ENCODE data around the gene IL15. TPM values are rescaled to one million over a fixed set of nuclear protein-coding genes. Genes with fewer than 3 reads are reported as not detected.

Gene IL15
- total RNA-seq, 1 experiment from 2014 or later: 18.0 TPM

- Histone ChIP-seq H3K27me3 (no peaks in the 10 kb centered on the region), H3K27ac (peak overlapping the region; percentile 96), H3K4me1 (peaks cover 7% of the 10 kb centered on the region), H3K36me3 (no peaks in the 10 kb centered on the region), H3K4me3 (peak overlapping the region; percentile 89), H3K9me3 (replicated peaks) (no peaks in the 10 kb centered on the region)
- DNase-seq: peak in 1 of 2 experiments; percentile 20
These were observed 1.2 kb downstream of the IL15 start for GRCh38 chr4:141637565-141637964.

DNA sequence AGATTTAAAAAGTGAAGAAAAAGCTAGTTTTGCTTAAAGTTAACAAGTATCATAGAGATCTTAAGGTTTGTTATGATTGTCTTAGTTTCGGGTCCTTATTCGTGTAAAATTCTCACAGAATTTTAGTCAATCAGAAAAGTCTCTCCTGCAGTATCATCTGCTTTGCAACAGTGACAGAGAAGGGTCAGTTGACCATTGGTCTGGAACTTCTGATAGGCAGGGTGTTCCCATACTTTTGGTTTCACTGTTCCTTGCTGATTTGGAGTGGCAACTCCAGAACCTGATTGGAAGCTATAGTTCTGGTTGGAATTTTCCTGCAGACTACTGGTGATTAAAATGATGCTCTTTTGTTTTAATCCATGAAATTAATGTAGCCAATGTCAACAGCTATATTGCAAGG lies 1.8 kb downstream of the IL15 start:
- peak in 1 of 2 experiments; percentile 24 for DNase-seq
- Histone ChIP-seq H3K27me3 (no peaks in the 10 kb centered on the region), H3K4me3 (peak overlapping the region; percentile 89), H3K36me3 (no peaks in the 10 kb centered on the region), H3K9me3 (replicated peaks) (no peaks in the 10 kb centered on the region), H3K27ac (peak overlapping the region; percentile 96; the same call in 1 of the 2 replicates), H3K4me1 (peaks cover 13% of the 10 kb centered on the region)

DNA sequence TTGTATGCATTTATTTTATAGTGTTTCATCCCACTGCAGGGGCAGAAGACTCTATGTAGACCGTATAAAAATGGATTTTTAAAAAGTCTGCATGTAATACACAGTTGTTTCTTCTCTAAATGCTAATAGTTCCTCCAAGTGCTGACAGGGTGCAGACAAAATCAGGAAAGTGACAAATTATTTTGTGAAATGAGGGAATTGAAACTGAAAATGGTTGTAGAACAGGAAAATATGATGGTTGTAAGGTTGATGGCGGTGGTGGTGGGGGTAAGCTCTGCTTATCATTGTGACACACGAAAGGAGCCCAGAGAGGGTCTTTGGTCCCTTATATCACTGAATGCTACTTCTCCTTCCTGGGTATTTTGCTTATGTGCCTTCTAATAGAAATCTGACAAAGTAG lies 4.3 kb downstream of the IL15 start:
- Histone ChIP-seq H3K27me3 (no peaks in the 10 kb centered on the region), H3K36me3 (no peaks in the 10 kb centered on the region; the same call in 1 of the 2 replicates), H3K4me1 (peaks cover 28% of the 10 kb centered on the region), H3K4me3 (no peak overlapping the region), H3K27ac (no peak overlapping the region), H3K9me3 (replicated peaks) (0 out of 2 replicates have a peak, but pooled peaks cover 3% of the 10 kb centered on the region)
- no peak for DNase-seq

DNA sequence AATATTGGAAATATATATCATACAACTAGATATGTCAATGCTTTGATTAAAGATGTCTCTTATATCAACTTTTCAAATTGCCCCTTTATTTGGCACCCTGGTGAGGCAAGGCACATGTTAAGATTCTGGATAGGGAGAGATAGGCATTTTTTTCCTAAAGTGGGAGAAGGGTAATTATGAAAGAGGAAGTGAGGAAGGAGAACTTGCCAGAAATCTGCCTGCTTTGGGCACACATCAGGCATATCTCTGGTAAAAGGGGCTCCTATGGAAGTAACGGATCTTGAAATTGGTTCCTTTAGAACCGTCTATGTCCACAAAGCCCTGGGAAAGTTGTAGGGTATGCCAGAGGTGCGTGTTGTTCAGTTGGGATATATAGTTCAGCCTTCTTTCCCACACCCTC lies 5.7 kb downstream of the IL15 start:
- Histone ChIP-seq H3K9me3 (replicated peaks) (0 out of 2 replicates have a peak, but pooled peaks cover 3% of the 10 kb centered on the region), H3K36me3 (no peaks in the 10 kb centered on the region; the same call in 1 of the 2 replicates), H3K4me3 (no peak overlapping the region), H3K4me1 (peaks cover 34% of the 10 kb centered on the region), H3K27me3 (no peaks in the 10 kb centered on the region), H3K27ac (no peak overlapping the region)
- no peak for DNase-seq

DNA sequence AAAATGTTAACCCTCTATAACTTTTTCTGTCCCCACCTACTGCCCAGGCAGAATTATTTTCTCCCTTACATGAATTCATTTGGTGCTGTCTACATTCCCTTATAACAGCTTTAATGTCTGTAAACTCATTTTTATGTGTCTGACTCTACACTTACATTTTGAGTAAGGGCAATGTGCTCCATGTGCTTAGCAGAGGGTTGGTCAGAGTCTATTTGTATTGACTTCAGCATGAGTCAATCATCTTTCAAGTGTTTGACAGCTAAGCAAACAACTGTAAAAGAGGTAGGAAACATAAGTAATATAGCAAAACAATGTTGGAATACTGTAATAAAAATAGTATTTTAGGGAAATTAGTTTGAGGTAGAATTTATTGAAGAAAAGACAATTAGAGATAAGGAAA lies 6.3 kb downstream of the IL15 start:
- no peaks in the 10 kb centered on the region; the same call in 1 of the 2 replicates for H3K36me3 ChIP-seq
- peak overlapping the region; percentile 48; the same call in 1 of the 2 replicates for H3K27ac ChIP-seq
- DNase-seq: no peak
- H3K4me1 ChIP-seq: peaks cover 34% of the 10 kb centered on the region
- H3K9me3 ChIP-seq (replicated peaks): 0 out of 2 replicates have a peak, but pooled peaks cover 3% of the 10 kb centered on the region
- no peaks in the 10 kb centered on the region for H3K27me3 ChIP-seq
- H3K4me3 ChIP-seq: no peak overlapping the region

GRCh38 chr4:141643557-141643956 lies 7.2 kb downstream of the IL15 start:
- no peak overlapping the region for H3K4me3 ChIP-seq
- H3K9me3 ChIP-seq (replicated peaks): 0 out of 2 replicates have a peak, but pooled peaks cover 3% of the 10 kb centered on the region
- H3K36me3 ChIP-seq: no peaks in the 10 kb centered on the region; the same call in 1 of the 2 replicates
- peak overlapping the region; percentile 48 for H3K27ac ChIP-seq
- peaks cover 34% of the 10 kb centered on the region for H3K4me1 ChIP-seq
- no peaks in the 10 kb centered on the region for H3K27me3 ChIP-seq
- DNase-seq: peak in 1 of 2 experiments; percentile 39

DNA sequence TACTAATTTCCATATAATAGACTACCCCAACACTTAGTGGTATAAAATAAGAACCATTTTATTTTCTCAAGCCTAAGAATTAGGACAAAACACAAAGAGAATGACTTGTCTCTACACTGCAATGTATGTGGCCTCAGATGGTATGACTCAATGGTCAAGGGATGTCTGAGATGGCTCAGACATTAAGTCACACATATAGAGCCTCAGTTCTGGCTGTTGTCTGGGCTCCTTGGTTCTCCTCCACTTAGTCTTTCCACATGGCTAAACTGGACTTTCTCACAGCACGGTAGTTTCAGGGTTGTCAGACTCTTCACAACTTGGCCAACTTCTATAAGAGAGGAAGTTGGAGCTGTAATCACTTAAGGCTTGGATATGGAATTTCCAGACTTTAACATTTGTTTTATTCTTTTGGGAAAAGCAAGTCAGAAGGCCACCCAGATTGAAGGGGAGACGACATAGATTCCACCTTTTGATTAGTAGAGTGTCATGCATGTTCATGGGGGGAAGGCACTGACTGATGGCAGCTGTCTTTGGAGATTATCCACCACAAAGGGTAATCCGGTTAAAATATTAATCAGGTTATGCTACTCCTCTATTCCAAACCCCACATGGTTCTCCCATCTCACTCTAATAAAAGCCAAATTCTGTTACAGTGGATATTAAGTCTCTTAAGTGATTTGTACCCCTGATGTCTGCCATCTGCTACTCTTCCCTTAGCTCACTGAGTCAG lies 9.4 kb downstream of the IL15 start:
- H3K9me3 ChIP-seq (replicated peaks): 0 out of 2 replicates have a peak, but pooled peaks cover 3% of the 10 kb centered on the region
- peaks cover 30% of the 10 kb centered on the region for H3K4me1 ChIP-seq
- no peaks in the 10 kb centered on the region; the same call in 1 of the 2 replicates for H3K36me3 ChIP-seq
- DNase-seq: peak in 1 of 2 experiments; percentile 22
- no peak overlapping the region for H3K4me3 ChIP-seq
- H3K27ac ChIP-seq: peak overlapping the region; percentile 67
- no peaks in the 10 kb centered on the region for H3K27me3 ChIP-seq

GRCh38 chr4:141646969-141647368 lies 10.6 kb downstream of the IL15 start:
- H3K9me3 ChIP-seq (replicated peaks): 0 out of 2 replicates have a peak, but pooled peaks cover 3% of the 10 kb centered on the region
- no peak overlapping the region for H3K27ac ChIP-seq
- H3K4me1 ChIP-seq: peaks cover 33% of the 10 kb centered on the region
- no peaks in the 10 kb centered on the region for H3K27me3 ChIP-seq
- DNase-seq: no peak
- no peak overlapping the region for H3K4me3 ChIP-seq
- H3K36me3 ChIP-seq: no peaks in the 10 kb centered on the region; the same call in 1 of the 2 replicates

GRCh38 chr4:141647966-141648365 lies 11.6 kb downstream of the IL15 start:
- Histone ChIP-seq H3K4me1 (peaks cover 31% of the 10 kb centered on the region), H3K36me3 (no peaks in the 10 kb centered on the region; the same call in 1 of the 2 replicates), H3K27ac (no peak overlapping the region), H3K4me3 (no peak overlapping the region), H3K9me3 (replicated peaks) (0 out of 2 replicates have a peak, but pooled peaks cover 3% of the 10 kb centered on the region), H3K27me3 (no peaks in the 10 kb centered on the region)
- no peak for DNase-seq

GRCh38 chr4:141652161-141652778 lies 15.9 kb downstream of the IL15 start:
- H3K36me3 ChIP-seq: 0 out of 2 replicates have a peak, but pooled peaks cover 2% of the 10 kb centered on the region
- no peak overlapping the region for H3K4me3 ChIP-seq
- peaks cover 7% of the 10 kb centered on the region for H3K4me1 ChIP-seq
- no peaks in the 10 kb centered on the region for H3K9me3 ChIP-seq (replicated peaks)
- DNase-seq: peak in 1 of 2 experiments; percentile 37
- no peak overlapping the region for H3K27ac ChIP-seq
- no peaks in the 10 kb centered on the region for H3K27me3 ChIP-seq

DNA sequence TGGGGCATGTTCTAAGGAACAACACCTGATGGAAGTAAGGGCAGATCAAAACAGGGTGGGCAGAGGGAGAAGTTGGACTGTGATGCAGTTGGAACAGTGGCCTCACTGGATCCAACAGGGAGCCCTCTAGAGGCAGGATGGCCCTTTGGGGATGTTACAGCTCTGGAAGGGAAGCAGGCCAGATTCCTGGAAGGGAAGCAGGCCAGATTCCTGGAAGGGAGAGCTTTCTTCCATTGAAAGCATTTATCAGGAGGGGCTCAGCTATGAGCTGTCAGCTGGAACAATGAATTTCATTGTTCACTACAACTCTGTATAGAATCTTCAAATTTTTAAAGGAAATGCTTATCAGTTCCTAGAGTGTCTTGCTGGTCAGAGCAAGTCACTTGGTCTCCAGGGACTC lies 17.7 kb downstream of the IL15 start:
- no peak overlapping the region for H3K27ac ChIP-seq
- DNase-seq: peak; percentile 17 to 45
- no peak overlapping the region for H3K4me3 ChIP-seq
- H3K9me3 ChIP-seq (replicated peaks): no peaks in the 10 kb centered on the region
- H3K27me3 ChIP-seq: no peaks in the 10 kb centered on the region
- H3K36me3 ChIP-seq: 0 out of 2 replicates have a peak, but pooled peaks cover 8% of the 10 kb centered on the region
- peaks cover 7% of the 10 kb centered on the region for H3K4me1 ChIP-seq

- no peaks in the 10 kb centered on the region for H3K27me3 ChIP-seq
- no peak overlapping the region for H3K4me3 ChIP-seq
- H3K9me3 ChIP-seq (replicated peaks): no peaks in the 10 kb centered on the region
- H3K27ac ChIP-seq: no peak overlapping the region
- H3K36me3 ChIP-seq: 0 out of 2 replicates have a peak, but pooled peaks cover 8% of the 10 kb centered on the region
- no peak for DNase-seq
- H3K4me1 ChIP-seq: peaks cover 7% of the 10 kb centered on the region
These were observed 19.6 kb downstream of the IL15 start for GRCh38 chr4:141656031-141656430.

GRCh38 chr4:141657550-141658250 lies 21.3 kb downstream of the IL15 start:
- Histone ChIP-seq H3K36me3 (peaks cover 17% of the 10 kb centered on the region; the same call in 1 of the 2 replicates), H3K27me3 (no peaks in the 10 kb centered on the region), H3K4me1 (no peaks in the 10 kb centered on the region), H3K9me3 (replicated peaks) (no peaks in the 10 kb centered on the region), H3K27ac (no peak overlapping the region), H3K4me3 (no peak overlapping the region)
- DNase-seq: no peak

- no peaks in the 10 kb centered on the region for H3K9me3 ChIP-seq (replicated peaks)
- no peak overlapping the region for H3K27ac ChIP-seq
- no peaks in the 10 kb centered on the region for H3K27me3 ChIP-seq
- no peaks in the 10 kb centered on the region for H3K4me1 ChIP-seq
- H3K36me3 ChIP-seq: peaks cover 18% of the 10 kb centered on the region; the same call in 1 of the 2 replicates
- no peak overlapping the region for H3K4me3 ChIP-seq
- DNase-seq: no peak
These were observed 21.9 kb downstream of the IL15 start for GRCh38 chr4:141658309-141658708.

Data from SJCRH30 (cell line).